Suprapubic skin (tissue), 3 donors: Measurements from ENCODE around the gene TMEM132D.

Source experiments
- CTCF ChIP-seq, 2 donors: fragments of 200-600 bp in 1 of 2; fragments of 450-650 bp in 1 of 2; sonication (generic) in 1 of 2; IDR thresholded peaks; one replicate each; pipeline ENCODE4 v1.5.1; 2016 to 2019; ENCODE audit warnings: antibody characterized with exemption in 2 of 2, mild to moderate bottlenecking in 1 of 2, moderate library complexity in 1 of 2
- POLR2AphosphoS5 ChIP-seq, 3 donors: sonication (generic); formaldehyde crosslinking; IDR thresholded peaks; one replicate each; pipeline ENCODE4 v1.6.1; 2017; ENCODE audit warnings: antibody characterized with exemption in 3 of 3

- TF ChIP-seq CTCF (IDR thresholded peaks at IDR 0.05) = no peak
- no peak for TF ChIP-seq POLR2AphosphoS5 (IDR thresholded peaks at IDR 0.05)
Observed at GRCh38 chr12:129101816-129102215, 802.0 kb downstream of the TMEM132D start.
